ENCODE data around the gene FSHR. TPM values are rescaled to one million over a fixed set of nuclear protein-coding genes. Genes with fewer than 3 reads are reported as not detected.

The FSHR gene
- total RNA-seq, 1 experiment from 2014 or later: not detected

GRCh38 chr2:48946449-48947048 lies 207.8 kb downstream of the FSHR start:
- no peak overlapping the region for H3K4me3 Mint-ChIP-seq (ENCODE audit: unreplicated experiment)
- CTCF ChIA-PET: interaction anchor here (0.5 to 3.0 kb wide), 41 partner anchors 8 to 1545 kb away, joined by 3 to 23 read pairs (median 4); no protein-coding TSS in a partner anchor
- POLR2A ChIA-PET: no interaction called here

GRCh38 chr2:48944956-48945355 lies 209.4 kb downstream of the FSHR start:
- H3K9me3 Mint-ChIP-seq (ENCODE audit: unreplicated experiment): no peaks in the 10 kb centered on the region
- no peaks in the 10 kb centered on the region for H3K27me3 Mint-ChIP-seq (ENCODE audit: insufficient read depth, unreplicated experiment)
- H3K27ac Mint-ChIP-seq (ENCODE audit: low read depth, unreplicated experiment): no peak overlapping the region
- no peak for DNase-seq (ENCODE audit: unreplicated experiment)
- ChIA-PET POLR2A (no interaction called here), CTCF (interaction anchor here (0.5 to 3.0 kb wide), 16 partner anchors 10 to 1691 kb away, joined by 3 to 23 read pairs (median 5); no protein-coding TSS in a partner anchor)
- BruUV-seq (replicated peaks): no TSS peak
- intact Hi-C loops (cut with micrococcal nuclease): loop anchor here (5.0 to 10.0 kb wide), 3 partner anchors 140 to 742 kb away; no protein-coding TSS in a partner anchor
- H3K36me3 Mint-ChIP-seq (ENCODE audit: insufficient read depth, unreplicated experiment): no peaks in the 10 kb centered on the region
- TF ChIP-seq CTCF (IDR thresholded peaks at IDR 0.05; ENCODE audit: unreplicated experiment): no peak
- H3K4me1 Mint-ChIP-seq (ENCODE audit: insufficient read depth, unreplicated experiment): no peaks in the 10 kb centered on the region
- no peak overlapping the region for H3K4me3 Mint-ChIP-seq (ENCODE audit: unreplicated experiment)

More at GRCh38 chr2:48946449-48947048, 207.8 kb downstream of the FSHR start:
- no peaks in the 10 kb centered on the region for H3K27me3 Mint-ChIP-seq (ENCODE audit: insufficient read depth, unreplicated experiment)
- peak; percentile 82 for TF ChIP-seq CTCF (IDR thresholded peaks at IDR 0.05; ENCODE audit: unreplicated experiment)
- H3K36me3 Mint-ChIP-seq (ENCODE audit: insufficient read depth, unreplicated experiment): no peaks in the 10 kb centered on the region
- no peak overlapping the region for H3K27ac Mint-ChIP-seq (ENCODE audit: low read depth, unreplicated experiment)
- intact Hi-C loops (cut with micrococcal nuclease): loop anchor here (1.0 to 10.0 kb wide), 7 partner anchors 142 to 1456 kb away; no protein-coding TSS in a partner anchor
- no TSS peak for BruUV-seq (replicated peaks)
- peak; percentile 74 for DNase-seq (ENCODE audit: unreplicated experiment)
- H3K4me1 Mint-ChIP-seq (ENCODE audit: insufficient read depth, unreplicated experiment): no peaks in the 10 kb centered on the region
- H3K9me3 Mint-ChIP-seq (ENCODE audit: unreplicated experiment): no peaks in the 10 kb centered on the region

GRCh38 chr2:48943436-48943835 lies 210.9 kb downstream of the FSHR start:
- ChIA-PET CTCF (interaction anchor here (0.6 to 1.9 kb wide), 4 partner anchors 9 to 1548 kb away, joined by 3 to 9 read pairs (median 3); no protein-coding TSS in a partner anchor), POLR2A (no interaction called here)
- H3K36me3 Mint-ChIP-seq (ENCODE audit: insufficient read depth, unreplicated experiment): no peaks in the 10 kb centered on the region
- no peaks in the 10 kb centered on the region for H3K4me1 Mint-ChIP-seq (ENCODE audit: insufficient read depth, unreplicated experiment)
- H3K9me3 Mint-ChIP-seq (ENCODE audit: unreplicated experiment): no peaks in the 10 kb centered on the region
- H3K27ac Mint-ChIP-seq (ENCODE audit: low read depth, unreplicated experiment): no peak overlapping the region
- intact Hi-C loops (cut with micrococcal nuclease): loop anchor here (10.0 kb wide), 1 partner anchor 139 kb away; no protein-coding TSS in a partner anchor
- peaks cover 6% of the 10 kb centered on the region for H3K27me3 Mint-ChIP-seq (ENCODE audit: insufficient read depth, unreplicated experiment)
- no TSS peak for BruUV-seq (replicated peaks)
- DNase-seq (ENCODE audit: unreplicated experiment): no peak
- TF ChIP-seq CTCF (IDR thresholded peaks at IDR 0.05; ENCODE audit: unreplicated experiment): no peak
- no peak overlapping the region for H3K4me3 Mint-ChIP-seq (ENCODE audit: unreplicated experiment)

- Mint-ChIP-seq H3K27ac (ENCODE audit: low read depth, unreplicated experiment) (no peak overlapping the region), H3K4me3 (ENCODE audit: unreplicated experiment) (no peak overlapping the region), H3K4me1 (ENCODE audit: insufficient read depth, unreplicated experiment) (no peaks in the 10 kb centered on the region), H3K27me3 (ENCODE audit: insufficient read depth, unreplicated experiment) (peaks cover 11% of the 10 kb centered on the region), H3K9me3 (ENCODE audit: unreplicated experiment) (no peaks in the 10 kb centered on the region), H3K36me3 (ENCODE audit: insufficient read depth, unreplicated experiment) (no peaks in the 10 kb centered on the region)
- no peak for DNase-seq (ENCODE audit: unreplicated experiment)
- CTCF ChIA-PET: interaction anchor here (0.6 to 1.5 kb wide), 3 partner anchors 11 to 318 kb away, joined by 3 to 5 read pairs (median 5); no protein-coding TSS in a partner anchor
- no TSS peak for BruUV-seq (replicated peaks)
- POLR2A ChIA-PET: no interaction called here
- TF ChIP-seq CTCF (IDR thresholded peaks at IDR 0.05; ENCODE audit: unreplicated experiment): no peak
- intact Hi-C loops (cut with micrococcal nuclease): loop anchor here (10.0 kb wide), 1 partner anchor 137 kb away; no protein-coding TSS in a partner anchor
Observed at GRCh38 chr2:48941908-48942307, 212.4 kb downstream of the FSHR start.

Measured in MCF 10A (cell line).